ENCODE results near the gene GRAMD2B. TPM values are rescaled to one million over a fixed set of nuclear protein-coding genes. Genes with fewer than 3 reads are reported as not detected.

The GRAMD2B gene
- total and polyA plus RNA-seq, 2 of the 13 experiments (the other 11 are each of a cell fraction or from before 2014, with no cell fraction given), result 8.1 to 10.6 TPM

- no peaks in the 10 kb centered on the region for H3K79me2 ChIP-seq (ENCODE audit: insufficient read depth, low read length)
- no peak overlapping the region for H3K4me3 ChIP-seq (replicated peaks in 1 of 3; ENCODE audit: insufficient read depth in 1 of 3, low read depth in 2 of 3, low read length in 3 of 3)
- no peak overlapping the region for H3K9ac ChIP-seq (ENCODE audit: insufficient read depth, low read depth, low read length)
- H4K20me1 ChIP-seq (ENCODE audit: insufficient read depth, low read length), result no peaks in the 10 kb centered on the region
- H2AFZ ChIP-seq (ENCODE audit: low read length), result no peak overlapping the region
- H3K36me3 ChIP-seq (replicated peaks in 1 of 2; ENCODE audit: control insufficient read depth in 1 of 2, insufficient read depth in 2 of 2, low read length in 2 of 2), result no peaks in the 10 kb centered on the region; a peak in 1 of 5 replicates
- BruUV-seq (replicated peaks), result no TSS peak
- no peak overlapping the region for H3K4me2 ChIP-seq (ENCODE audit: low read depth, low read length)
- 90% methylated on average over 1 of the region's 1 CpG for WGBS (ENCODE audit: low lambda C conversion rate)
- CTCF ChIA-PET (ENCODE audit: low intra/inter-chr PET ratio, low total read pairs), result no interaction called here
- H3K9me3 ChIP-seq (ENCODE audit: low read length), result no peaks in the 10 kb centered on the region
- DNase-seq (ENCODE audit: low spot score), result no peak
- no peak for ATAC-seq
- no peaks in the 10 kb centered on the region for H3K27me3 ChIP-seq (ENCODE audit: control insufficient read depth in 1 of 2, insufficient read depth in 2 of 2, low read length in 2 of 2)
- H3K4me1 ChIP-seq (ENCODE audit: insufficient read depth, low read length), result no peaks in the 10 kb centered on the region
- POLR2A ChIA-PET, result no interaction called here
- FAIRE-seq, result no peak
- no peak for TF ChIP-seq ZNF761 (CRISPR knock-in tag; conservative IDR thresholded peaks at IDR 0.05)
- no peak for TF ChIP-seq NCOR1 (IDR thresholded peaks at IDR 0.05; ENCODE audit: borderline replicate concordance, low read length)
- TF ChIP-seq AKNA (CRISPR knock-in tag; IDR thresholded peaks at IDR 0.05; ENCODE audit: borderline replicate concordance), result no peak
- TF ChIP-seq ZNF672 (CRISPR knock-in tag; IDR thresholded peaks at IDR 0.05), result no peak
- no peak for TF ChIP-seq ZNF235 (CRISPR knock-in tag; IDR thresholded peaks at IDR 0.05; ENCODE audit: borderline replicate concordance)
- no peak for TF ChIP-seq ZFP62 (CRISPR knock-in tag; IDR thresholded peaks at IDR 0.05)
- no peak for TF ChIP-seq TAF1 (CRISPR knock-in tag; IDR thresholded peaks at IDR 0.05)
- TF ChIP-seq CENPBD1 (CRISPR knock-in tag; IDR thresholded peaks at IDR 0.05; ENCODE audit: borderline replicate concordance, low read depth), result no peak
- TF ChIP-seq ZNF205 (CRISPR knock-in tag; IDR thresholded peaks at IDR 0.05), result no peak
- intact Hi-C loops (cut with micrococcal nuclease; ENCODE audit: unreplicated experiment), result no loop called here
- no peak overlapping the region for H3K27ac ChIP-seq (ENCODE audit: extremely low read length, insufficient read depth, low read length)
- in situ Hi-C loops (cut with HindIII; ENCODE audit: extremely low pct_ligation_motif_present, low pct_unique_long_range_greater_than_20kb), result no loop called here
These were observed 31.3 kb downstream of the GRAMD2B start for GRCh38 chr5:126454535-126454934.

All from HepG2 (cell line).